ENCODE data around the gene CD82. TPM values are rescaled to one million over a fixed set of nuclear protein-coding genes. Genes with fewer than 3 reads are reported as not detected.

Gene CD82
- polyA plus RNA-seq, 1 donor from 2014 or later = 0.84 TPM

GRCh38 chr11:44521148-44521547 is 44.3 kb upstream of the CD82 start (continued):
- no peak for TF ChIP-seq TAF1 (IDR thresholded peaks at IDR 0.05; ENCODE audit: low read depth)
- no peak for TF ChIP-seq RAD21 (conservative IDR thresholded peaks at IDR 0.05)

GRCh38 chr11:44522294-44522693 is 43.2 kb upstream of the CD82 start:
- no peaks in the 10 kb centered on the region for H3K9me2 ChIP-seq (ENCODE audit: insufficient read depth, low read length)
- no peak overlapping the region for H3K27ac ChIP-seq (ENCODE audit: low read length)
- TF ChIP-seq POLR2AphosphoS5 (IDR thresholded peaks at IDR 0.05) (no peak), SMC3 (conservative IDR thresholded peaks at IDR 0.05; ENCODE audit: poor library complexity) (no peak), EZH2 (IDR thresholded peaks at IDR 0.05; ENCODE audit: borderline replicate concordance, insufficient read depth, low read length, poor library complexity, severe bottlenecking) (no peak), EP300 (conservative IDR thresholded peaks at IDR 0.05; ENCODE audit: poor library complexity, severe bottlenecking) (no peak), TAF1 (IDR thresholded peaks at IDR 0.05; ENCODE audit: low read depth) (no peak), MXI1 (conservative IDR thresholded peaks at IDR 0.05; ENCODE audit: poor library complexity, severe bottlenecking) (no peak), RAD21 (conservative IDR thresholded peaks at IDR 0.05) (no peak)
- TF ChIP-seq, protein P1, sequence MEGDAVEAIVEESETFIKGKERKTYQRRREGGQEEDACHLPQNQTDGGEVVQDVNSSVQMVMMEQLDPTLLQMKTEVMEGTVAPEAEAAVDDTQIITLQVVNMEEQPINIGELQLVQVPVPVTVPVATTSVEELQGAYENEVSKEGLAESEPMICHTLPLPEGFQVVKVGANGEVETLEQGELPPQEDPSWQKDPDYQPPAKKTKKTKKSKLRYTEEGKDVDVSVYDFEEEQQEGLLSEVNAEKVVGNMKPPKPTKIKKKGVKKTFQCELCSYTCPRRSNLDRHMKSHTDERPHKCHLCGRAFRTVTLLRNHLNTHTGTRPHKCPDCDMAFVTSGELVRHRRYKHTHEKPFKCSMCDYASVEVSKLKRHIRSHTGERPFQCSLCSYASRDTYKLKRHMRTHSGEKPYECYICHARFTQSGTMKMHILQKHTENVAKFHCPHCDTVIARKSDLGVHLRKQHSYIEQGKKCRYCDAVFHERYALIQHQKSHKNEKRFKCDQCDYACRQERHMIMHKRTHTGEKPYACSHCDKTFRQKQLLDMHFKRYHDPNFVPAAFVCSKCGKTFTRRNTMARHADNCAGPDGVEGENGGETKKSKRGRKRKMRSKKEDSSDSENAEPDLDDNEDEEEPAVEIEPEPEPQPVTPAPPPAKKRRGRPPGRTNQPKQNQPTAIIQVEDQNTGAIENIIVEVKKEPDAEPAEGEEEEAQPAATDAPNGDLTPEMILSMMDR (IDR thresholded peaks at IDR 0.05; ENCODE audit: poor library complexity, severe bottlenecking) = no peak
- TF ChIP-seq, protein P2, sequence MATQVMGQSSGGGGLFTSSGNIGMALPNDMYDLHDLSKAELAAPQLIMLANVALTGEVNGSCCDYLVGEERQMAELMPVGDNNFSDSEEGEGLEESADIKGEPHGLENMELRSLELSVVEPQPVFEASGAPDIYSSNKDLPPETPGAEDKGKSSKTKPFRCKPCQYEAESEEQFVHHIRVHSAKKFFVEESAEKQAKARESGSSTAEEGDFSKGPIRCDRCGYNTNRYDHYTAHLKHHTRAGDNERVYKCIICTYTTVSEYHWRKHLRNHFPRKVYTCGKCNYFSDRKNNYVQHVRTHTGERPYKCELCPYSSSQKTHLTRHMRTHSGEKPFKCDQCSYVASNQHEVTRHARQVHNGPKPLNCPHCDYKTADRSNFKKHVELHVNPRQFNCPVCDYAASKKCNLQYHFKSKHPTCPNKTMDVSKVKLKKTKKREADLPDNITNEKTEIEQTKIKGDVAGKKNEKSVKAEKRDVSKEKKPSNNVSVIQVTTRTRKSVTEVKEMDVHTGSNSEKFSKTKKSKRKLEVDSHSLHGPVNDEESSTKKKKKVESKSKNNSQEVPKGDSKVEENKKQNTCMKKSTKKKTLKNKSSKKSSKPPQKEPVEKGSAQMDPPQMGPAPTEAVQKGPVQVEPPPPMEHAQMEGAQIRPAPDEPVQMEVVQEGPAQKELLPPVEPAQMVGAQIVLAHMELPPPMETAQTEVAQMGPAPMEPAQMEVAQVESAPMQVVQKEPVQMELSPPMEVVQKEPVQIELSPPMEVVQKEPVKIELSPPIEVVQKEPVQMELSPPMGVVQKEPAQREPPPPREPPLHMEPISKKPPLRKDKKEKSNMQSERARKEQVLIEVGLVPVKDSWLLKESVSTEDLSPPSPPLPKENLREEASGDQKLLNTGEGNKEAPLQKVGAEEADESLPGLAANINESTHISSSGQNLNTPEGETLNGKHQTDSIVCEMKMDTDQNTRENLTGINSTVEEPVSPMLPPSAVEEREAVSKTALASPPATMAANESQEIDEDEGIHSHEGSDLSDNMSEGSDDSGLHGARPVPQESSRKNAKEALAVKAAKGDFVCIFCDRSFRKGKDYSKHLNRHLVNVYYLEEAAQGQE (IDR thresholded peaks at IDR 0.05; ENCODE audit: borderline replicate concordance) = no peak
- no peaks in the 10 kb centered on the region for H3F3A ChIP-seq (ENCODE audit: insufficient read depth, low read length, poor library complexity, severe bottlenecking)
- H3K4me3 ChIP-seq (ENCODE audit: low read length) = no peak overlapping the region
- H3K4me2 ChIP-seq (ENCODE audit: low read length) = no peak overlapping the region
- H2AFZ ChIP-seq (ENCODE audit: low read depth, low read length) = no peak overlapping the region
- no peak overlapping the region for H3K9ac ChIP-seq (ENCODE audit: low read length)
- no peaks in the 10 kb centered on the region for H3K9me3 ChIP-seq (ENCODE audit: low read length)
- no peaks in the 10 kb centered on the region for H3K36me3 ChIP-seq (ENCODE audit: insufficient read depth, low read length)
- no peaks in the 10 kb centered on the region for H4K20me1 ChIP-seq (ENCODE audit: insufficient read depth)
- no peaks in the 10 kb centered on the region for H3K27me3 ChIP-seq (ENCODE audit: insufficient read depth, low read depth, low read length)
- H3K79me2 ChIP-seq (replicated peaks; ENCODE audit: insufficient read depth, low read length) = no peaks in the 10 kb centered on the region

- no peak overlapping the region for H2AFZ ChIP-seq (ENCODE audit: low read depth, low read length)
- no peaks in the 10 kb centered on the region for H3K9me3 ChIP-seq (ENCODE audit: low read length)
- H3K27me3 ChIP-seq (ENCODE audit: insufficient read depth, low read depth, low read length) = no peaks in the 10 kb centered on the region
- H4K20me1 ChIP-seq (ENCODE audit: insufficient read depth) = no peaks in the 10 kb centered on the region
- no peak overlapping the region for H3K4me2 ChIP-seq (ENCODE audit: low read length)
- H3K79me2 ChIP-seq (replicated peaks; ENCODE audit: insufficient read depth, low read length) = no peaks in the 10 kb centered on the region
- no peaks in the 10 kb centered on the region for H3K9me2 ChIP-seq (ENCODE audit: insufficient read depth, low read length)
- no peaks in the 10 kb centered on the region for H3K36me3 ChIP-seq (ENCODE audit: insufficient read depth, low read length)
- TF ChIP-seq EZH2 (IDR thresholded peaks at IDR 0.05; ENCODE audit: borderline replicate concordance, insufficient read depth, low read length, poor library complexity, severe bottlenecking) = no peak
- TF ChIP-seq EP300 (conservative IDR thresholded peaks at IDR 0.05; ENCODE audit: poor library complexity, severe bottlenecking) = no peak
- TF ChIP-seq MXI1 (conservative IDR thresholded peaks at IDR 0.05; ENCODE audit: poor library complexity, severe bottlenecking) = no peak
- TF ChIP-seq SMC3 (conservative IDR thresholded peaks at IDR 0.05; ENCODE audit: poor library complexity) = no peak
- TF ChIP-seq, protein P1 (IDR thresholded peaks at IDR 0.05; ENCODE audit: poor library complexity, severe bottlenecking) = no peak
- TF ChIP-seq, protein P2 (IDR thresholded peaks at IDR 0.05; ENCODE audit: borderline replicate concordance) = no peak
- TF ChIP-seq TAF1 (IDR thresholded peaks at IDR 0.05; ENCODE audit: low read depth) = no peak
- no peak for TF ChIP-seq POLR2AphosphoS5 (IDR thresholded peaks at IDR 0.05)
- no peak for TF ChIP-seq RAD21 (conservative IDR thresholded peaks at IDR 0.05)
- no peak overlapping the region for H3K27ac ChIP-seq (ENCODE audit: low read length)
- H3K4me3 ChIP-seq (ENCODE audit: low read length) = no peak overlapping the region
- no peaks in the 10 kb centered on the region for H3F3A ChIP-seq (ENCODE audit: insufficient read depth, low read length, poor library complexity, severe bottlenecking)
- H3K9ac ChIP-seq (ENCODE audit: low read length) = no peak overlapping the region
These were observed 41.1 kb upstream of the CD82 start for GRCh38 chr11:44524346-44524745.

Measured in neural cell (in vitro differentiated cells).